Hematopoietic multipotent progenitor cell treated with erythropoietin and hydrocortisone succinate and interleukin-3 and kit ligand, for 17 days (in vitro differentiated cells): ENCODE measurements around the gene GOSR1.

ENCODE experiments used
- DNase-seq: peaks from one replicate; pipeline ENCODE4 v3.0.0-alpha.2; 2015; ENCODE audit warnings: low spot score

Gene GOSR1

DNA sequence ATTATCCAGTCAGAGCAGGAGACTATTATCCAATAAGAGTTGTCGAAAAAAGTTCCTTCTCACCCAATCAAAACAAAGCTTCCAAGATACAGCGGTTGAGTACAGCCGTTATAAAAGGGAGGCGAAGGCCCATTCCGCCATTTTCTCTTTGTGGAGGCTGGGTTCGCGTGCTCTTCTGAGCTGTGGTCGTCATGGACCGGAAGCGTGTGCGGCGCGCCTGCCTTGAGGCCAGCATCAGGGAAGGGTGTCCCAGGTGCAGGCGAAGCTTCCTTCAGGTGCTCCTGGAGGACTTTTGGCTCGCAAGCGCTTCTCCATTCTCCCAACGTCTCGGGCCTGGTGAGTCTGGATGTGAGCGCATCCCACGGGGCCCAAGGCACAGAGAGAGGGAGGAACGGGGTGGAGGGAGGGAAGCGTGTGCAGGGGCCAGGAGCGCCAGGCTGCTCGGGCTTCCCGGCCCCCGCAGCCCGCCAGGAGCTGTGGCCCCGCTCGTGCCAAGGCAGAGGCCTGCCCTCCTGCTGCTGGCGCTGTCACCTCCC is 99.2 kb downstream of the GOSR1 start:
- DNase-seq: no peak
